GM23248 (cell line): ENCODE data around the gene PTPN6. TPM values are rescaled to one million over a fixed set of nuclear protein-coding genes. Genes with fewer than 3 reads are reported as not detected.

Experiments used
- DNase-seq: peaks from one replicate; pipeline ENCODE4 v3.0.0-alpha.2; 2015
- H2AFZ ChIP-seq: fragments of 200-600 bp; sonication (generic); 2 replicates; pipeline ENCODE4 v1.6.1; 2016; ENCODE audit warnings: antibody characterized with exemption
- H3F3A ChIP-seq: fragments of 200-600 bp; sonication (generic); 2 replicates; pipeline ENCODE4 v1.6.1; 2016; ENCODE audit warnings: mild to moderate bottlenecking, antibody characterized with exemption, mixed run types; ENCODE audit not compliant: insufficient read depth
- H3K27ac ChIP-seq: fragments of 200-600 bp; sonication (generic); 2 replicates; pipeline ENCODE4 v1.5.1; 2016; ENCODE audit warnings: mild to moderate bottlenecking
- H3K27me3 ChIP-seq: fragments of 200-600 bp; sonication (generic); replicated peaks from 2 replicates; pipeline ENCODE4 v1.6.1; 2016; ENCODE audit warnings: mild to moderate bottlenecking; ENCODE audit not compliant: insufficient read depth
- H3K36me3 ChIP-seq: fragments of 200-600 bp; sonication (generic); 2 replicates; pipeline ENCODE4 v1.6.1; 2016; ENCODE audit warnings: low read depth, mild to moderate bottlenecking
- H3K4me1 ChIP-seq: fragments of 200-600 bp; sonication (generic); 2 replicates; pipeline ENCODE4 v1.6.1; 2016; ENCODE audit warnings: mild to moderate bottlenecking; ENCODE audit not compliant: insufficient read depth
- H3K4me2 ChIP-seq: fragments of 200-600 bp; sonication (generic); one replicate; pipeline ENCODE4 v1.6.1; 2016; ENCODE audit warnings: mild to moderate bottlenecking; ENCODE audit not compliant: unreplicated experiment
- H3K4me3 ChIP-seq: fragments of 200-600 bp; sonication (generic); 2 replicates; pipeline ENCODE4 v1.5.1; 2016; ENCODE audit warnings: mild to moderate bottlenecking
- H3K79me2 ChIP-seq: fragments of 200-600 bp; sonication (generic); 2 replicates; pipeline ENCODE4 v1.6.1; 2016; ENCODE audit warnings: mild to moderate bottlenecking; ENCODE audit not compliant: insufficient read depth
- H3K9ac ChIP-seq: fragments of 200-600 bp; sonication (generic); 2 replicates; pipeline ENCODE4 v1.6.1; 2016; ENCODE audit warnings: mild to moderate bottlenecking
- H3K9me2 ChIP-seq: fragments of 200-600 bp; sonication (generic); 2 replicates; pipeline ENCODE4 v1.6.1; 2016; ENCODE audit warnings: mixed run types, mild to moderate bottlenecking, moderate library complexity; ENCODE audit not compliant: insufficient read depth
- H3K9me3 ChIP-seq: fragments of 200-600 bp; sonication (generic); one replicate; pipeline ENCODE4 v1.6.1; 2017; ENCODE audit warnings: low read depth
- H4K20me1 ChIP-seq: fragments of 200-600 bp; sonication (generic); 2 replicates; pipeline ENCODE4 v1.6.0; 2016; ENCODE audit not compliant: insufficient read depth
- EZH2 ChIP-seq: fragments of 200-600 bp; sonication (generic); IDR thresholded peaks from 2 replicates; pipeline ENCODE4 v1.6.1; 2018; ENCODE audit warnings: antibody characterized with exemption, mild to moderate bottlenecking; ENCODE audit not compliant: insufficient read depth, poor library complexity, severe bottlenecking
- EZH2phosphoT487 ChIP-seq: fragments of 200-600 bp; sonication (generic); IDR thresholded peaks from 2 replicates; pipeline ENCODE4 v1.6.1; 2018; ENCODE audit warnings: antibody characterized with exemption, moderate library complexity, mild to moderate bottlenecking, low read depth; ENCODE audit not compliant: insufficient read depth
- WGBS, 2 experiments: methylation state at CpG; one replicate each; pipeline ENCODE4 v1.1.6; 2015 to 2017; ENCODE audit warnings: low lambda C conversion rate in 2 of 2, low coverage in 1 of 2; ENCODE audit errors: missing lambda C conversion rate in 2 of 2; 5-methylcytosine and 5-hydroxymethylcytosine counted together
- in situ Hi-C: fragments of 300-500 bp; cut with MboI; formaldehyde crosslinking; loops from 2 replicates; pipeline ENCODE4 v1.15.0; 2020
- polyA plus RNA-seq: library from polyadenylated mRNA; unstranded; fragments of >200 nt; fragmentation: Nextera tagmentation; extraction: Ambion mirVana; gene quantifications from 2 replicates; pipeline ENCODE4 v1.2.1, GENCODE V29; 2016
- total RNA-seq: library from RNA; depleted of rRNA; stranded (reverse); fragments of >200 nt; shearing (Covaris generic); gene quantifications from 2 replicates; pipeline ENCODE4 v1.2.3, GENCODE V29; 2014; rRNA removed

Gene PTPN6
- total RNA-seq: not detected in 2 replicates
- 0.21 and 0.35 TPM in 2 replicates for polyA plus RNA-seq

GRCh38 chr12:6950811-6951540 is at the start of gene PTPN6:
PTPN6 (plus strand) TSS chr12:6951356; CDS start chr12:6951513, 157 bp downstream.
- Histone ChIP-seq H3K4me1 (no peaks in the 10 kb centered on the region), H3K9me2 (no peaks in the 10 kb centered on the region), H3K27ac (no peak within 1 kb of the TSS), H3K36me3 (no peaks in the 10 kb centered on the region), H3K9ac (no peak within 1 kb of the TSS), H3K9me3 (no peaks in the 10 kb centered on the region), H3K27me3 (no peaks in the 10 kb centered on the region), H4K20me1 (no peaks in the 10 kb centered on the region), H3K4me3 (no peak within 1 kb of the TSS), H2AFZ (no peak within 1 kb of the TSS), H3K79me2 (no peaks in the 10 kb centered on the region), H3K4me2 (no peak within 1 kb of the TSS), H3F3A (no peaks in the 10 kb centered on the region)
- DNase-seq: no peak
- WGBS, 2 experiments: 75 to 76% methylated on average over 21 to 25 of the region's 25 CpGs
- no peak for TF ChIP-seq EZH2phosphoT487
- in situ Hi-C loops: no loop called here

GRCh38 chr12:6902448-6902847 is 48.7 kb upstream of the PTPN6 start:
- Histone ChIP-seq H4K20me1 (no peaks in the 10 kb centered on the region), H3F3A (no peaks in the 10 kb centered on the region), H3K9ac (no peak overlapping the region), H3K9me3 (no peaks in the 10 kb centered on the region), H3K9me2 (no peaks in the 10 kb centered on the region), H3K36me3 (no peaks in the 10 kb centered on the region), H3K4me2 (no peak overlapping the region), H3K27ac (no peak overlapping the region), H2AFZ (no peak overlapping the region), H3K4me3 (no peak overlapping the region), H3K4me1 (peaks cover 8% of the 10 kb centered on the region; the same call in 1 of the 2 replicates), H3K79me2 (no peaks in the 10 kb centered on the region), H3K27me3 (no peaks in the 10 kb centered on the region)
- no peak for TF ChIP-seq EZH2
- no peak for TF ChIP-seq EZH2phosphoT487
- WGBS, 2 experiments: 62 to 70% methylated on average over 4 of the region's 4 CpGs
- in situ Hi-C loops: no loop called here
- no peak for DNase-seq

- Histone ChIP-seq H3K36me3 (no peaks in the 10 kb centered on the region), H3K27me3 (no peaks in the 10 kb centered on the region), H3K4me1 (peaks cover 8% of the 10 kb centered on the region; the same call in 1 of the 2 replicates), H3K9me3 (no peaks in the 10 kb centered on the region), H3K79me2 (no peaks in the 10 kb centered on the region), H4K20me1 (no peaks in the 10 kb centered on the region), H2AFZ (peak overlapping the region; percentile 97), H3K4me2 (no peak overlapping the region), H3K27ac (no peak overlapping the region), H3K9me2 (no peaks in the 10 kb centered on the region), H3F3A (no peaks in the 10 kb centered on the region), H3K9ac (no peak overlapping the region), H3K4me3 (no peak overlapping the region)
- no peak for DNase-seq
- 83 to 91% methylated on average over 1 of the region's 1 CpG for WGBS, 2 experiments
- in situ Hi-C loops: no loop called here
- TF ChIP-seq EZH2phosphoT487: no peak
- no peak for TF ChIP-seq EZH2
Observed at GRCh38 chr12:6903722-6904121, 47.4 kb upstream of the PTPN6 start.

GRCh38 chr12:6904280-6905276 is 46.6 kb upstream of the PTPN6 start, which contains the start of gene LRRC23:
LRRC23 (plus strand) TSS chr12:6904822; CDS start chr12:6905634, 812 bp downstream.
- Histone ChIP-seq H3K9me2 (no peaks in the 10 kb centered on the region), H2AFZ (peak within 1 kb of the TSS; percentile 97), H3K79me2 (no peaks in the 10 kb centered on the region), H3K4me3 (peak within 1 kb of the TSS; percentile 97), H3F3A (no peaks in the 10 kb centered on the region), H3K36me3 (no peaks in the 10 kb centered on the region), H3K27me3 (no peaks in the 10 kb centered on the region), H3K4me1 (peaks cover 8% of the 10 kb centered on the region; the same call in 1 of the 2 replicates), H3K4me2 (peak within 1 kb of the TSS; percentile 100), H4K20me1 (no peaks in the 10 kb centered on the region), H3K9me3 (no peaks in the 10 kb centered on the region), H3K9ac (peak within 1 kb of the TSS; percentile 96), H3K27ac (peak within 1 kb of the TSS; percentile 75)
- 4 to 5% methylated on average over 34 of the region's 34 CpGs for WGBS, 2 experiments
- in situ Hi-C loops: no loop called here
- TF ChIP-seq EZH2: no peak
- TF ChIP-seq EZH2phosphoT487: no peak
- peak; percentile 98 for DNase-seq
